WERI-Rb-1 (cell line): ENCODE results near the gene IFRD2.

ENCODE experiments used
- DNase-seq: peaks from one replicate; pipeline ENCODE4 v3.0.0-alpha.2; 2020
- H3K27ac ChIP-seq: fragments of 250-450 bp; sonication (Bioruptor Pico); 2 replicates; pipeline ENCODE4 v1.5.1; 2020; ENCODE audit warnings: mild to moderate bottlenecking, moderate library complexity
- H3K27me3 ChIP-seq: fragments of 250-450 bp; sonication (Bioruptor Pico); 2 replicates; pipeline ENCODE4 v1.5.1; 2021; ENCODE audit warnings: mild to moderate bottlenecking, low read depth, moderate library complexity; ENCODE audit not compliant: insufficient read depth, severe bottlenecking
- H3K36me3 ChIP-seq: fragments of 250-450 bp; sonication (Bioruptor Pico); 2 replicates; pipeline ENCODE4 v1.5.1; 2020; ENCODE audit warnings: mild to moderate bottlenecking, moderate library complexity
- H3K4me3 ChIP-seq: 2 replicates; pipeline ENCODE4 v1.5.1; 2011; ENCODE audit warnings: low read depth, mild to moderate bottlenecking, control low read depth, low read length
- H3K9me3 ChIP-seq: fragments of 250-450 bp; sonication (Bioruptor Pico); 2 replicates; pipeline ENCODE4 v1.5.1; 2021; ENCODE audit warnings: mild to moderate bottlenecking, moderate library complexity; ENCODE audit not compliant: severe bottlenecking
- CTCF ChIP-seq: IDR thresholded peaks from 2 replicates; pipeline ENCODE4 v1.5.1; 2011; ENCODE audit warnings: low read depth, mild to moderate bottlenecking, control low read depth, inconsistent platforms, low read length

The IFRD2 gene

DNA sequence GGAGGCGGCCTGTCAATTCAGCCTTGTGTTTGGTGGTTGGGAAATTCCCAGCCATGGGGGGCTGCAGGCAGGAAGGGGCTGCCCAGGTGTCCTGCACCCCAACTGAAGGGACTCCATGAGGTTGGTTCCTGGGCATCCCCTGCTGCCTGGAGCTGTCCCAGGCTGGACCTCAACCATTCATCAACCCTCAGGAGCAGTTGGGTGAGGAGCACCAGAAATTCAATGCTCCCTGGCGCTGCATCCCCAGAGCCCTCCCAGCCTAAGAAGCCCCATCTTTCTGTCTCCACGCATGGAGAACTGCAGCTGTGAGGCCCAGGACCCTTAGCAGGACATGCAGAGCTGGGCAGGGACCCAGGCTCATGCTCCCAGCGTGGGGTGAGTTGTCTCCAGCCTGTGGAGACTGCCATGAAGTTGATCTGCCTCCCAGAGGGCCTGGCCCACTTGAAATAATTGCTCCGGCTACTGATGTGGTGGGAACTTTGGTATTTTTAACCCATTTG is 31.2 kb downstream of the IFRD2 start:
- no peak for DNase-seq
- Histone ChIP-seq H3K4me3 (peak overlapping the region; percentile 64), H3K27ac (peak overlapping the region; percentile 99), H3K9me3 (no peaks in the 10 kb centered on the region), H3K27me3 (no peaks in the 10 kb centered on the region), H3K36me3 (peaks cover 25% of the 10 kb centered on the region)
- TF ChIP-seq CTCF = no peak

DNA sequence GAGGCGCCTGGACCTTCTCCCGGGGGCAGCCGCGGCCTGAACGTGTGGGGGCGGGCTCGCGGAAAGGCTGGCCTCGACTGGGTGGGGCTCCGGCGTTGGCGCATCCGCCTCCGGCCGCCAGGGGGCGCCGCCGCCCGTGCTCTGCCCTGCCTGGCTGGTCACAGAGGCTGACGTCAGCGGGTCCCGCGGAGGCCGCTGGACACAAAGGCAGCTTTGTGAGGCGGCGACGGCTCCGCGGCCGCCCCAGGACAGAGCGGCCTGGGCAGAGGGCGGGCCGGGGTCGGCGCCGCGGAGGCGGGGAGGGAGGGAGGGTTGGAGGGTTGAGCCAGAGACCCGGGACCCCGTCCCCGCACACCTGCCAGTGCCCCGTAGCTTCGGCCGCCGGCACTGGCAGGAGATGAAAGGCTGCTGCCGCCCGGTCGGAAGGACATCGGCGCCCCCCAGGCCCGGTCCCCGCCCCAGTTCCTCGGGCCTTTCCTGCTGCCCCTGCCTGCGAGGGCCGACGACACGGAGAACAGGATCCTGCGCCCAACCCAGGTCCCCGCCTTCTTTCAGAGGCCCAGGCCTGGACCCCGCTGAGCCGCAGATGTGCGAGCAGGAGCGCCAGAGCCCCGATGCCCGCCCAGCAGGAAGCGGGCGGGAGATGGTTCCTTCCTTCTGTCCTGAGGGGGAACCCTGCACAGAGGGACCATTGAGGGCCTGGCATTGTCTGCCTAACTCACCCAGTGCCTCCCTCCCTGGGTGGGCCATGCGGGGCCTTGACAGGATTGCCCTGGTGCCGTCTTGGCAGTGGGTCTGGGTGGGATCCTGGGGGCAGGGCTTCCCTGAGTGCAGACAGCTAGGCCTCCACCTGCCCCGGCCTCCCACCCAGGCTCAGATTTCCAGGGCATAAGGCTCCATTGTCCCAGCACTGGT is 31.9 kb downstream of the IFRD2 start:
- H3K27me3 ChIP-seq = no peaks in the 10 kb centered on the region
- DNase-seq = peak; percentile 92
- peaks cover 25% of the 10 kb centered on the region for H3K36me3 ChIP-seq
- no peaks in the 10 kb centered on the region for H3K9me3 ChIP-seq
- H3K4me3 ChIP-seq = peak overlapping the region; percentile 64
- TF ChIP-seq CTCF = peak; percentile 98
- peak overlapping the region; percentile 99 for H3K27ac ChIP-seq

- Histone ChIP-seq H3K36me3 (peaks cover 27% of the 10 kb centered on the region), H3K27me3 (no peaks in the 10 kb centered on the region), H3K27ac (peak overlapping the region; percentile 99), H3K9me3 (no peaks in the 10 kb centered on the region), H3K4me3 (peak overlapping the region; percentile 17; the same call in 1 of the 2 replicates)
- DNase-seq = no peak
- no peak for TF ChIP-seq CTCF
Measured at GRCh38 chr3:50259432-50260026, 32.7 kb downstream of the IFRD2 start.

- no peaks in the 10 kb centered on the region for H3K27me3 ChIP-seq
- H3K27ac ChIP-seq = peak overlapping the region; percentile 99
Measured at GRCh38 chr3:50258979-50259378, 33.2 kb downstream of the IFRD2 start.

GRCh38 chr3:50258029-50258680 is 34.1 kb downstream of the IFRD2 start:
- DNase-seq = no peak
- H3K36me3 ChIP-seq = peaks cover 34% of the 10 kb centered on the region
- no peaks in the 10 kb centered on the region for H3K9me3 ChIP-seq
- H3K27me3 ChIP-seq = no peaks in the 10 kb centered on the region
- H3K4me3 ChIP-seq = no peak overlapping the region
- no peak overlapping the region for H3K27ac ChIP-seq
- no peak for TF ChIP-seq CTCF

More at GRCh38 chr3:50258979-50259378, 33.2 kb downstream of the IFRD2 start:
- Histone ChIP-seq H3K36me3 (peaks cover 33% of the 10 kb centered on the region), H3K4me3 (no peak overlapping the region), H3K9me3 (no peaks in the 10 kb centered on the region)
- 0 out of 2 replicates have a peak, but pooled peaks have one; percentile 5 for TF ChIP-seq CTCF
- no peak for DNase-seq
